MM.1S (cell line): ENCODE measurements around the gene HKDC1.

ENCODE experiments used
- CTCF ChIP-seq: fragments of 300-600 bp; sonication (generic); IDR thresholded peaks from 2 replicates; pipeline ENCODE4 v1.5.1; 2016; ENCODE audit warnings: antibody characterized with exemption, low read length, mixed read lengths
- EZH2 ChIP-seq: fragments of 300-600 bp; sonication (generic); optimal IDR thresholded peaks from 2 replicates; pipeline ENCODE3; 2017; ENCODE audit warnings: low read depth, mild to moderate bottlenecking, antibody characterized with exemption, low read length, mixed read lengths
- EZH2phosphoT487 ChIP-seq: fragments of 300-600 bp; sonication (generic); IDR thresholded peaks from 2 replicates; pipeline ENCODE4 v1.6.1; 2018; ENCODE audit warnings: antibody characterized with exemption, low read length

- TF ChIP-seq CTCF: no peak
- no peak for TF ChIP-seq EZH2
- no peak for TF ChIP-seq EZH2phosphoT487
Observed at GRCh38 chr10:69248117-69248730, 28.1 kb downstream of the HKDC1 start.
